ENCODE measurements around the gene RFX6.

DNA sequence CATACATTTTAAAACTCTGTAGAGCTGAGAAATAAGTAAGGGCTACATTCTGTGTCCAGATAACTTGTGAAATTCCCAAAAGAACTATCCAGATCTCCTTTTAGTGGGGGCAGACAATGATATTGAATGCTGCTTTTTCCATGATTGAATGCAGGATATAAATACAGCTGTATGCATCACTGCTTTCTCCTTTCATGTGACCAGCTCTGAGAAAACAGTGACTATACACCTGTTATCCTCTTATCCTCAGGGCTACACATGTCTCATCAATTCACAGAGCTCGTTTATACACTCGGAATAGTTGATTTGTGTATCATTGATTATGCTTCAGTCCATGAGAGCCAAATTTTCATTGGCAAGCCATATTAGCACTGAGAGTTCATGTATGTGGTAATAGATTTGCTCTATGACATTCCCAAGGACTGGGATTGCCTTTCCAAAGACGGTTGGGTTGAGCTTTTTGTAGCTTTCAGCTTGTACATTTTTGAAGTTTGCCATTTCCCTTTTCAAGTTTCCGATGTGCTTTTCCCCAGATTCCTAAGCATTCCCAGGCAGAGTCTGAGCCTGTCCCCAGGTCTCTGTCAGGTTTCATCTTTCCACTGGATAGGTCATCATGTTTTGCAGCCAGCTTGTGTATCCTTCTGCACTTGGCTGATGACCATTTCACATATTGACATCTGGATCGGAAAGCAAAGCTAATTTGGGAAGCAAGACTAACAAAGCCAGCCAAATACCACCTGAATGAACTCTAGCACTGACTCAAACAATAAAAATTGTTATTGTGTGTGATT lies 97.7 kb downstream of the RFX6 start:
- TF ChIP-seq, protein P1, sequence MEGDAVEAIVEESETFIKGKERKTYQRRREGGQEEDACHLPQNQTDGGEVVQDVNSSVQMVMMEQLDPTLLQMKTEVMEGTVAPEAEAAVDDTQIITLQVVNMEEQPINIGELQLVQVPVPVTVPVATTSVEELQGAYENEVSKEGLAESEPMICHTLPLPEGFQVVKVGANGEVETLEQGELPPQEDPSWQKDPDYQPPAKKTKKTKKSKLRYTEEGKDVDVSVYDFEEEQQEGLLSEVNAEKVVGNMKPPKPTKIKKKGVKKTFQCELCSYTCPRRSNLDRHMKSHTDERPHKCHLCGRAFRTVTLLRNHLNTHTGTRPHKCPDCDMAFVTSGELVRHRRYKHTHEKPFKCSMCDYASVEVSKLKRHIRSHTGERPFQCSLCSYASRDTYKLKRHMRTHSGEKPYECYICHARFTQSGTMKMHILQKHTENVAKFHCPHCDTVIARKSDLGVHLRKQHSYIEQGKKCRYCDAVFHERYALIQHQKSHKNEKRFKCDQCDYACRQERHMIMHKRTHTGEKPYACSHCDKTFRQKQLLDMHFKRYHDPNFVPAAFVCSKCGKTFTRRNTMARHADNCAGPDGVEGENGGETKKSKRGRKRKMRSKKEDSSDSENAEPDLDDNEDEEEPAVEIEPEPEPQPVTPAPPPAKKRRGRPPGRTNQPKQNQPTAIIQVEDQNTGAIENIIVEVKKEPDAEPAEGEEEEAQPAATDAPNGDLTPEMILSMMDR (IDR thresholded peaks at IDR 0.05; ENCODE audit: insufficient read depth, low read depth, low read length) = no peak
- no peak for TF ChIP-seq EZH2 (IDR thresholded peaks at IDR 0.05; ENCODE audit: insufficient read depth, low read length)
